ENCODE results near the gene ZNF451.

DNA sequence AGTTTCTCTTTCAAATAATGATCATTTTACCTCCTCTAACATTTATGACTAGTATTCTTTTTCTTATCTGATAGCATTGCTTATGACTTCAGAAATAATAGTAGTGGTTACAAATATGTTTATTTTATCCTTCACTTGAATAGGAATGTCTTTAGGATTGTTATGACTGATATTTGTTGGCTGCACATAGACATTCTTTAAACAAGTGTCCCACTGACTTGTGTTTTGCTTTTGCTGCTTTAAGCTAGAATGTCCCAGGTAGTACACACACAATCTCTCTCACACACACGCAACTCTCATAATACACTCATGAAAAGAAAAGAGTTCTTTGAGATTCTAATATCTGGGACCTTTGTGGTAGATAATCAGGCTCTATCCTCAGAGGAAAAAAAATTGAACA lies 21.9 kb upstream of the ZNF451 start:
- TF ChIP-seq EZH2 (IDR thresholded peaks at IDR 0.05; ENCODE audit: borderline replicate concordance, low read depth, low read length, poor library complexity, severe bottlenecking): no peak
- TF ChIP-seq, protein P1, sequence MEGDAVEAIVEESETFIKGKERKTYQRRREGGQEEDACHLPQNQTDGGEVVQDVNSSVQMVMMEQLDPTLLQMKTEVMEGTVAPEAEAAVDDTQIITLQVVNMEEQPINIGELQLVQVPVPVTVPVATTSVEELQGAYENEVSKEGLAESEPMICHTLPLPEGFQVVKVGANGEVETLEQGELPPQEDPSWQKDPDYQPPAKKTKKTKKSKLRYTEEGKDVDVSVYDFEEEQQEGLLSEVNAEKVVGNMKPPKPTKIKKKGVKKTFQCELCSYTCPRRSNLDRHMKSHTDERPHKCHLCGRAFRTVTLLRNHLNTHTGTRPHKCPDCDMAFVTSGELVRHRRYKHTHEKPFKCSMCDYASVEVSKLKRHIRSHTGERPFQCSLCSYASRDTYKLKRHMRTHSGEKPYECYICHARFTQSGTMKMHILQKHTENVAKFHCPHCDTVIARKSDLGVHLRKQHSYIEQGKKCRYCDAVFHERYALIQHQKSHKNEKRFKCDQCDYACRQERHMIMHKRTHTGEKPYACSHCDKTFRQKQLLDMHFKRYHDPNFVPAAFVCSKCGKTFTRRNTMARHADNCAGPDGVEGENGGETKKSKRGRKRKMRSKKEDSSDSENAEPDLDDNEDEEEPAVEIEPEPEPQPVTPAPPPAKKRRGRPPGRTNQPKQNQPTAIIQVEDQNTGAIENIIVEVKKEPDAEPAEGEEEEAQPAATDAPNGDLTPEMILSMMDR (conservative IDR thresholded peaks at IDR 0.05; ENCODE audit: low read depth, low read length): no peak

Measured in A673 (cell line).